H1 (cell line): ENCODE results near the gene MBD3L3. TPM values are rescaled to one million over a fixed set of nuclear protein-coding genes. Genes with fewer than 3 reads are reported as not detected.
A peak's percentile ranks its signal among the peaks of the same experiment; 100 is the strongest.

ENCODE experiments used
- CEBPB ChIP-seq: IDR thresholded peaks from 2 replicates; pipeline ENCODE4 v1.6.1; 2012; ENCODE audit warnings: low read depth, low read length
- CREB1 ChIP-seq: IDR thresholded peaks from 2 replicates; pipeline ENCODE4 v1.6.1; 2012; ENCODE audit warnings: inconsistent platforms
- CTCF ChIP-seq, 3 experiments: IDR thresholded peaks; 1 replicate in 2 of 3; 2 replicates in 1 of 3; pipeline versions ENCODE4 v1.5.1 to v1.6.1; 2011; ENCODE audit warnings: low read length in 3 of 3, mild to moderate bottlenecking in 3 of 3, inconsistent platforms in 2 of 3, low read depth in 1 of 3, moderate library complexity in 1 of 3; ENCODE audit not compliant: insufficient read depth in 1 of 3; ENCODE audit errors: control extremely low read depth in 1 of 3
- FOSL1 ChIP-seq: IDR thresholded peaks from 2 replicates; pipeline ENCODE4 v1.6.1; 2011; ENCODE audit warnings: mild to moderate bottlenecking, low read depth, low read length, moderate library complexity; ENCODE audit not compliant: insufficient read depth
- GABPA ChIP-seq: IDR thresholded peaks from 2 replicates; pipeline ENCODE4 v1.6.1; 2011; ENCODE audit warnings: mild to moderate bottlenecking, low read length, moderate library complexity, borderline replicate concordance; ENCODE audit not compliant: insufficient read depth
- HDAC2 ChIP-seq, 2 experiments: fragments of 300-600 bp in 1 of 2; sonication (generic) in 1 of 2; IDR thresholded peaks; 2 replicates each; pipeline ENCODE4 v1.6.1; 2011 to 2012; ENCODE audit warnings: low read depth in 2 of 2, low read length in 2 of 2, mild to moderate bottlenecking in 2 of 2, moderate library complexity in 2 of 2, borderline replicate concordance in 1 of 2, inconsistent platforms in 1 of 2
- HDAC6 ChIP-seq: IDR thresholded peaks from one replicate; pipeline ENCODE4 v1.7.1; 2012; ENCODE audit warnings: low read depth, mild to moderate bottlenecking, inconsistent platforms, low read length, moderate library complexity
- JUN ChIP-seq: IDR thresholded peaks from 2 replicates; pipeline ENCODE4 v1.6.1; 2011; ENCODE audit warnings: low read depth, mild to moderate bottlenecking, improper control_type of control experiment, low read length
- KDM4A ChIP-seq: IDR thresholded peaks from one replicate; pipeline ENCODE4 v1.7.1; 2012; ENCODE audit warnings: low read depth, mild to moderate bottlenecking, moderate library complexity, low read length, inconsistent platforms; ENCODE audit not compliant: severe bottlenecking
- NANOG ChIP-seq: IDR thresholded peaks from 2 replicates; pipeline ENCODE4 v1.6.1; 2011; ENCODE audit warnings: low read length, low read depth, mild to moderate bottlenecking, inconsistent platforms; ENCODE audit not compliant: insufficient read depth, poor library complexity, severe bottlenecking
- PHF8 ChIP-seq: fragments of 200-600 bp; sonication (generic); conservative IDR thresholded peaks from 2 replicates; pipeline ENCODE4 v1.7.1; 2012; ENCODE audit warnings: low read depth, mild to moderate bottlenecking, inconsistent platforms, low read length, moderate library complexity
- POLR2AphosphoS5 ChIP-seq: IDR thresholded peaks from 2 replicates; pipeline ENCODE4 v1.6.1; 2011; ENCODE audit warnings: low read depth, low read length
- POU5F1 ChIP-seq: IDR thresholded peaks from 2 replicates; pipeline ENCODE4 v1.6.1; 2011; ENCODE audit warnings: low read depth, mild to moderate bottlenecking, low read length, moderate library complexity
- RNF2 ChIP-seq: fragments of 200-900, 300-1000 bp; sonication (generic); IDR thresholded peaks from 2 replicates; pipeline ENCODE4 v1.7.1; 2016; ENCODE audit warnings: borderline replicate concordance, low read depth, mild to moderate bottlenecking, antibody characterized with exemption, low read length; ENCODE audit not compliant: poor library complexity, severe bottlenecking; ENCODE audit errors: missing control alignments
- SAP30 ChIP-seq: fragments of 300-600 bp; sonication (generic); IDR thresholded peaks from 2 replicates; pipeline ENCODE4 v1.7.1; 2012; ENCODE audit warnings: low read length, moderate library complexity, mild to moderate bottlenecking, inconsistent platforms; ENCODE audit not compliant: insufficient read depth, insufficient replicate concordance
- SIX5 ChIP-seq: IDR thresholded peaks from 2 replicates; pipeline ENCODE4 v1.6.1; 2011; ENCODE audit warnings: mild to moderate bottlenecking, low read depth, low read length
- SP4 ChIP-seq: IDR thresholded peaks from 2 replicates; pipeline ENCODE4 v1.6.1; 2012; ENCODE audit warnings: low read length, inconsistent platforms
- SRF ChIP-seq: IDR thresholded peaks from 2 replicates; pipeline ENCODE4 v1.6.1; 2011; ENCODE audit warnings: mild to moderate bottlenecking, low read depth, low read length, moderate library complexity
- TBP ChIP-seq: IDR thresholded peaks from 2 replicates; pipeline ENCODE4 v1.6.1; 2011; ENCODE audit warnings: low read depth, low read length, improper control_type of control experiment
- TCF12 ChIP-seq: IDR thresholded peaks from 2 replicates; pipeline ENCODE4 v1.6.1; 2011; ENCODE audit warnings: low read depth, mild to moderate bottlenecking, low read length
- ZNF274 ChIP-seq: IDR thresholded peaks from 2 replicates; pipeline ENCODE4 v1.7.0; 2012; ENCODE audit warnings: low read length, borderline replicate concordance; ENCODE audit errors: extremely low read depth
- polyA plus RNA-seq, 7 experiments: library from polyadenylated mRNA; depleted of rRNA in 3 of 7; stranded (reverse) in 5 of 7; unstranded in 2 of 7; fragments of >200 nt in 5 of 7; fragments of 200-250 nt in 2 of 7; gene quantifications; 1 replicate in 5 of 7; 2 replicates in 1 of 7; 4 replicates in 1 of 7; pipeline versions ENCODE4 v1.2.1 to v1.2.3, GENCODE V29; 2011 to 2013; ENCODE audit warnings: missing spikeins in 2 of 7, mixed read lengths in 2 of 7
- total RNA-seq: library from RNA; stranded (reverse); fragmentation: NEBNext Ultra II Directional; extraction: Animal tissue kit (Norgen Biotek cat#: 25700); gene quantifications from 2 replicates; pipeline ENCODE4 v1.2.1, GENCODE V29; 2021

MBD3L3 gene
- total and polyA plus RNA-seq, 2 of the 8 experiments (the other 6 are each of a cell fraction or from before 2014, with no cell fraction given) = not detected

- TF ChIP-seq HDAC2 (IDR thresholded peaks at IDR 0.05; ENCODE audit: borderline replicate concordance in 1 of 2, low read depth in 2 of 2, low read length in 2 of 2) = peak in 1 of 2 experiments; percentile 41; a peak in 2 of 4 replicates
- TF ChIP-seq NANOG = no peak
- TF ChIP-seq RNF2 = no peak
- peak; percentile 93 for TF ChIP-seq GABPA
- TF ChIP-seq CTCF (IDR thresholded peaks at IDR 0.05; ENCODE audit: control extremely low read depth in 1 of 3, insufficient read depth in 1 of 3, low read depth in 1 of 3, low read length in 3 of 3) = no peak
- no peak for TF ChIP-seq SP4
- no peak for TF ChIP-seq SRF
- no peak for TF ChIP-seq CEBPB
- peak; percentile 0 for TF ChIP-seq SAP30
- TF ChIP-seq CREB1 = no peak
- peak; percentile 31; the same call in 1 of the 2 replicates for TF ChIP-seq POLR2AphosphoS5
- TF ChIP-seq SIX5 = no peak
- no peak for TF ChIP-seq HDAC6
- peak; percentile 79 for TF ChIP-seq PHF8
- TF ChIP-seq KDM4A = peak; percentile 62
- no peak for TF ChIP-seq TBP
- no peak for TF ChIP-seq FOSL1
- no peak for TF ChIP-seq ZNF274
- no peak for TF ChIP-seq POU5F1
- TF ChIP-seq TCF12 = no peak
- no peak for TF ChIP-seq JUN
These were observed 10.8 kb upstream of the MBD3L3 start, which contains the start of gene ZNF557 (continued) for GRCh38 chr19:7069042-7069903.
